HG03457 (cell line): ENCODE data around the gene HSPB6.
"Not testable (repeated sequence)": the region's sequence is repeated elsewhere in the genome, so short reads cannot be mapped to it uniquely, and the experiment has no call there.

Source experiments
- ATAC-seq: cut with Tn5 transposase; IDR thresholded peaks from one replicate; pipeline ENCODE4 v1.9.1; 2021; ENCODE audit warnings: moderate number of reproducible peaks; ENCODE audit not compliant: unreplicated experiment

The HSPB6 gene

DNA sequence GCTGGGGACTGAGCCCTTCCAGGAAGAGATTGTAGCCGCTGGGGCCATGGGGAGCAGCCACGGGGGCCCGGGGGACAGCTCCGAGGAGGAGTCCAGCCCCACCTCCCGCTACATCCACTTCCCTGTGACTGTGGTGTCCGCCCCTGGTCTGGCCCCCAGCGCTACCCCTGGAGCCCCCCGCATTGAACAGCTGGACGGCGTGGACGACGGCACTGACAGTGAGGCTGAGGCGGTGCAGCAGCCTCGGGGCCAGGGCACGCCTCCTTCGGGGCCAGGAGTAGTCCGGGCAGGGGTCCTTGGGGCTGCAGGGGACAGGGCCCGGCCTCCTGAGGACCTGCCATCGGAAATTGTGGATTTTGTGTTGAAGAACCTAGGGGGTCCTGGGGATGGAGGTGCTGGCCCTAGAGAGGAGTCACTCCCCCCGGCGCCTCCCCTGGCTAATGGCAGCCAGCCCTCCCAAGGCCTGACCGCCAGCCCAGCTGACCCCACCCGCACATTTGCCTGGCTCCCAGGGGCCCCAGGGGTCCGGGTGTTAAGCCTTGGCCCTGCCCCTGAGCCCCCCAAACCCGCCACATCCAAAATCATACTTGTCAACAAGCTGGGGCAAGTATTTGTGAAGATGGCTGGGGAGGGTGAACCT lies 24.2 kb downstream of the HSPB6 start:
- ATAC-seq: no peak

DNA sequence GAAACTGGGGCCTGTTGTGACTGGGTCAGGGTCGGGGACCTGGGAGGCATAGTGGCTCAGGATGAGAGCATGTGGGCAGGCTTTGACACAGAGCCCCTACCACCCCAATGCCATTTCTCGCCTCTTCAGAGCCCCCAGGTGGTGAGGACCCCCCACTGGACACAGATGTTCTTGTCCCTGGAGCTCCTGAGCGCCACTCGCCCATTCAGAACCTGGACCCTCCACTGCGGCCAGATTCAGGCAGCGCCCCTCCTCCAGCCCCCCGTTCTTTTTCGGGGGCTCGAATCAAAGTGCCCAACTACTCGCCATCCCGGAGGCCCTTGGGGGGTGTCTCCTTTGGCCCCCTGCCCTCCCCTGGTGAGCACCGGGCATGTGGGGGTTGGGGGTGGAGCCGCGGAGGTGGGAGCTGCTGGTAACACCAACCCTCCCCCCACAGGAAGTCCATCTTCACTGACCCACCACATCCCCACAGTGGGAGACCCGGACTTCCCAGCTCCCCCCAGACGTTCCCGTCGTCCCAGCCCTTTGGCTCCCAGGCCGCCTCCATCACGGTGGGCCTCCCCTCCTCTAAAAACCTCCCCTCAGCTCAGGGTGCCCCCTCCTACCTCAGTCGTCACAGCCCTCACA lies 24.9 kb downstream of the HSPB6 start:
- no peak for ATAC-seq

DNA sequence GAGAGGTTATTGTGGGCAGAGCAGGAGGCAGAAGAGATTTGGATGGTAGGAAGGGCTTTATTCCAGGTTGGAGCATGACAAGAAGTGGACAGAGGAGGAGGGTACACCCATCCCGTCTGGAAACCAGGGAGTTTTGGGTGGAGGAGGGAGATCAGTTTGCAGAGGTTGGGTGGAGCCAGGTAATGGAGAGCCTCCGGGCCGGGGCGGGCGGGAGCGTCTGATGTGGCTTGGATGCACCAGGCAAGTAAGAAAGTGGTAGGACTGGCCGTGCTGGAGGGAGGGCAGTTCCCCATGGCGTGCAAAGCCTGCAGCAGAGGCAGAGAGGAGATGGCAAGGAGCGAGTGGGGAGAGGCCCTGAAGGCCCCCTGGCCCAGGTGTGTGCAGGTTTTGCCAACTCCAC lies 25.5 kb downstream of the HSPB6 start:
- ATAC-seq: no peak

- ATAC-seq: no peak
Measured at GRCh38 chr19:35730326-35730725, 26.5 kb downstream of the HSPB6 start.

DNA sequence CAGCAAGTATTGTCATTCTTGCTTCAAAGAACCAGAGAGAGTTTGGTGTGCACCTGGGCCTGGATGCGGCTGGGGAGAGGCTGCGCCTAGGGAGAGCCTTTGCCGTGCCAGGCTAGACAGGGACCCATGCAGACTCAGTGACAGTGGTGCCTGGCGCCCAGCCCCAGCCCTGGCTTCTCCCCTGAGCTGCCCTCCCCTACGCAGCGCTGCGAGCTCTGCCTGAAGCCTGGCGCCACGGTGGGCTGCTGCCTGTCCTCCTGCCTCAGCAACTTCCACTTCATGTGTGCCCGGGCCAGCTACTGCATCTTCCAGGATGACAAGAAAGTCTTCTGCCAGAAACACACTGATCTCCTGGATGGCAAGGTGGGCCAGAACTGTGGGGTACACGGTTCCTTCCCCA lies 27.1 kb downstream of the HSPB6 start:
- no peak for ATAC-seq

GRCh38 chr19:35729021-35729420 lies 27.8 kb downstream of the HSPB6 start:
- no peak for ATAC-seq

DNA sequence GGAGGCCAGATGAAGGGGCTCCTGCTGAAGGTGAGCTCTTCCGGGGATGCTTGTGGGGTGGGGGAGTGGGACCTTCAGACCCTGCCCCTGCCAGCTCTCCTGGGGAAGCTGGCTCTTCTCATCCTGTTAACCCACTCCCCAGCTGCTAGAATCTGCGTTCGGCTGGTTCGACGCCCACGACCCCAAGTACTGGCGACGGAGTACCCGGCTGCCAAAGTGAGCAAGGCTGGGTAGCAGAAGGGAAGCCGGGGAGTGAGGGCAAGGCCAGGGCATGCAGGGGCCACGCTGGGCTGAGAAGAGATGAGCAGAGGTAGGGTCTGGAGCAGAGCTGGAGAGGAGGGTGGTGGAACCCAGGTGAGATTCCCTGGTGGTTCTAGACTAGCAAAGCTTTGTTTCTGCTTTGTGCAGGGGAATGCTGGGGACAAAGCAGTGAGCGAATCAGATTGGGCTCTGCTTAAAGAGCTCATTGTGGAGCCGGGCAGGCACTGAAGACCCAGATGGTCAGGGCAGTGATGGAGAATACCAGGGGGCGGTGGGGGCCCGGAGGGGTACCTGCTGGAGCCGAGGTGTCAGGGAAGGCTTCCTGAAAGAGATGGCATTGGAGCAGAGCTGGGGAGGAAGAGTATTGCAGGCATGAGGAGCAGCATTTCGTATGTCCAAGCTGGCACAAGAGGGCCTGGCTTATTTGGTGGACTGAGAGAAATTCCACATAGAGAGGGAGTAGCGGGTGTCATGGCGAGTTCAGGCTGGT lies 28.7 kb downstream of the HSPB6 start:
- no peak for ATAC-seq

GRCh38 chr19:35727053-35727955 lies 29.5 kb downstream of the HSPB6 start:
- no peak for ATAC-seq

DNA sequence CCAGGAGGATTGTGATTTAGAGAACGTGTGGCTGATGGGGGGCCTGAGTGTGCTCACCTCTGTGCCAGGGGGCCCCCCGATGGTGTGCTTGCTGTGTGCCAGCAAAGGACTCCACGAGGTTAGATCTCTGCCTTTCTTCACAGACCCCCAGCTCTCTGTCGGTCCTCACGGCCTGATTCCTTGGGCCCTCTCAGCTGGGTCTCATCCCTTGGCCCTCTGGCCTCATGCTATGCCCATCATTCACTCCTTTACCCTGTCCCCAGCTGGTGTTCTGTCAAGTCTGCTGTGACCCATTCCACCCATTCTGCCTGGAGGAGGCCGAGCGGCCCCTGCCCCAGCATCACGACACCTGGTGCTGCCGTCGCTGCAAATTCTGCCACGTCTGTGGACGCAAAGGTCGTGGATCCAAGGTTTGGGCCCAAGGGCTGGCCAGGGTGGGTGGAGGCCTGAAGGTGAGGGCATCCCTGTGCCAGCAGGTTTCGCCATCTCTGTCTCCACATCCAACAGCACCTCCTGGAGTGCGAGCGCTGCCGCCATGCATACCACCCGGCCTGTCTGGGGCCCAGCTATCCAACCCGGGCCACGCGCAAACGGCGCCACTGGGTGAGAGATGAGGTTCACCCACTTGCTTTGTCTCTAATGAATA lies 31.5 kb downstream of the HSPB6 start:
- ATAC-seq: no peak

GRCh38 chr19:35724560-35724959 lies 32.3 kb downstream of the HSPB6 start:
- no peak for ATAC-seq

- not testable (repeated sequence) for ATAC-seq
Measured at GRCh38 chr19:35724132-35724531, 32.7 kb downstream of the HSPB6 start.

DNA sequence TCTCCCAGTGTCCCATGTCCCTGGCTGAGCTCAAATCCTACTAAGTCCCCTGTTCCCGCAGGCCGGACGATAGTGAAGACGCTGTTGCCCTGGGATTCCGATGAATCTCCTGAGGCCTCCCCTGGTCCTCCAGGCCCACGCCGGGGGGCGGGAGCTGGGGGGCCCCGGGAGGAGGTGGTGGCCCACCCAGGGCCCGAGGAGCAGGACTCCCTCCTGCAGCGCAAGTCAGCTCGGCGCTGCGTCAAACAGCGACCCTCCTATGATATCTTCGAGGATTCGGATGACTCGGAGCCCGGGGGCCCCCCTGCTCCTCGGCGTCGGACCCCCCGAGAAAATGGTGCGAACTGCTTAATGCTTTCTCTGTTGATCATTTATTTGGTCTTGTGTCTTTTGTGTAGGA lies 33.2 kb downstream of the HSPB6 start:
- no peak for ATAC-seq

DNA sequence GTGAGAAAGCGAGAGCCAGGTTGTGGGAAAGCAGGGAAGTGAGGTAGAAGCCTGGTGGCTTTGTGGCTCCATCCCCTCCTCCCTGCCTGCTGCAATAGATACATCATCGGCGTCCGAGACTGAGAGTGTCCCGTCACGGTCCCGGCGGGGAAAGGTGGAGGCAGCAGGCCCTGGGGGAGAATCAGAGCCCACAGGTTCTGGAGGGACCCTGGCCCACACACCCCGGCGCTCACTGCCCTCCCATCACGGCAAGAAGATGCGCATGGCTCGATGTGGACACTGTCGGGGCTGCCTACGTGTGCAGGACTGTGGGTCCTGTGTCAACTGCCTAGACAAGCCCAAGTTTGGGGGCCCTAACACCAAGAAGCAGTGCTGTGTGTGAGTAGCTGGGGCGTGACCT lies 33.9 kb downstream of the HSPB6 start:
- ATAC-seq: no peak

DNA sequence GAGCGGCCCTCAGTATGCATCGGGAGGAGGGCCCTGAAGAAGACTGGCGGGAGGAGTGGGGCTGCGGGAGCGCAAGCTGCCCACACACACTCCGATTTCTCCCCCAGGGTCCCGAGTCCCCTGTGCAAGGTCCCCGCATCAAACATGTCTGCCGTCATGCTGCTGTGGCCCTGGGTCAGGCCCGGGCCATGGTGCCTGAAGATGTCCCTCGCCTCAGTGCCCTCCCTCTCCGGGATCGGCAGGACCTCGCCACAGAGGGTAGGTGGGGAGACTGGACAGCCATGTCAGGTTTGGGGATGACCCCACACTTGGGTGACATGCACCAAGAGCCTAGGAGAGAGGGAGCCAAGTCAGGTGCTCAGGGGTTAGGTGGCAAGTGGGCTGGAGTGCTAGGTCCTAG lies 34.4 kb downstream of the HSPB6 start:
- ATAC-seq: no peak

- ATAC-seq: no peak
Measured at GRCh38 chr19:35721374-35721773, 35.5 kb downstream of the HSPB6 start.

- ATAC-seq: no peak
Measured at GRCh38 chr19:35720648-35721047, 36.2 kb downstream of the HSPB6 start.

- no peak for ATAC-seq
Measured at GRCh38 chr19:35720163-35720524, 36.7 kb downstream of the HSPB6 start.

GRCh38 chr19:35719402-35720162 lies 37.2 kb downstream of the HSPB6 start:
- ATAC-seq: no peak

GRCh38 chr19:35718345-35719041 lies 38.3 kb downstream of the HSPB6 start:
- no peak for ATAC-seq
